ENCODE results near the gene TAMALIN.

Gene TAMALIN

GRCh38 chr12:52057638-52058576 is 51.2 kb downstream of the TAMALIN start:
- no peak for TF ChIP-seq CTCF (conservative IDR thresholded peaks at IDR 0.05)
- no peak overlapping the region for H3K27ac ChIP-seq

DNA sequence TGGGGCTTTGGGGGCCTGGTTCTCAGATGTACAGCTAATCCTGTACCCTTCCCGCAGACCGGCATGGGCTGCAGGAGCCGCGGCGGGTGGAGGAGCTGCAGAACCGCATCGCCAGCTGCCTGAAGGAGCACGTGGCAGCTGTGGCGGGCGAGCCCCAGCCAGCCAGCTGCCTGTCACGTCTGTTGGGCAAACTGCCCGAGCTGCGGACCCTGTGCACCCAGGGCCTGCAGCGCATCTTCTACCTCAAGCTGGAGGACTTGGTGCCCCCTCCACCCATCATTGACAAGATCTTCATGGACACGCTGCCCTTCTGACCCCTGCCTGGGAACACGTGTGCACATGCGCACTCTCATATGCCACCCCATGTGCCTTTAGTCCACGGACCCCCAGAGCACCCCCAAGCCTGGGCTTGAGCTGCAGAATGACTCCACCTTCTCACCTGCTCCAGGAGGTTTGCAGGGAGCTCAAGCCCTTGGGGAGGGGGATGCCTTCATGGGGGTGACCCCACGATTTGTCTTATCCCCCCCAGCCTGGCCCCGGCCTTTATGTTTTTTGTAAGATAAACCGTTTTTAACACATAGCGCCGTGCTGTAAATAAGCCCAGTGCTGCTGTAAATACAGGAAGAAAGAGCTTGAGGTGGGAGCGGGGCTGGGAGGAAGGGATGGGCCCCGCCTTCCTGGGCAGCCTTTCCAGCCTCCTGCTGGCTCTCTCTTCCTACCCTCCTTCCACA is 52.0 kb downstream of the TAMALIN start:
- H3K27ac ChIP-seq, result no peak overlapping the region
- TF ChIP-seq CTCF (conservative IDR thresholded peaks at IDR 0.05), result no peak

DNA sequence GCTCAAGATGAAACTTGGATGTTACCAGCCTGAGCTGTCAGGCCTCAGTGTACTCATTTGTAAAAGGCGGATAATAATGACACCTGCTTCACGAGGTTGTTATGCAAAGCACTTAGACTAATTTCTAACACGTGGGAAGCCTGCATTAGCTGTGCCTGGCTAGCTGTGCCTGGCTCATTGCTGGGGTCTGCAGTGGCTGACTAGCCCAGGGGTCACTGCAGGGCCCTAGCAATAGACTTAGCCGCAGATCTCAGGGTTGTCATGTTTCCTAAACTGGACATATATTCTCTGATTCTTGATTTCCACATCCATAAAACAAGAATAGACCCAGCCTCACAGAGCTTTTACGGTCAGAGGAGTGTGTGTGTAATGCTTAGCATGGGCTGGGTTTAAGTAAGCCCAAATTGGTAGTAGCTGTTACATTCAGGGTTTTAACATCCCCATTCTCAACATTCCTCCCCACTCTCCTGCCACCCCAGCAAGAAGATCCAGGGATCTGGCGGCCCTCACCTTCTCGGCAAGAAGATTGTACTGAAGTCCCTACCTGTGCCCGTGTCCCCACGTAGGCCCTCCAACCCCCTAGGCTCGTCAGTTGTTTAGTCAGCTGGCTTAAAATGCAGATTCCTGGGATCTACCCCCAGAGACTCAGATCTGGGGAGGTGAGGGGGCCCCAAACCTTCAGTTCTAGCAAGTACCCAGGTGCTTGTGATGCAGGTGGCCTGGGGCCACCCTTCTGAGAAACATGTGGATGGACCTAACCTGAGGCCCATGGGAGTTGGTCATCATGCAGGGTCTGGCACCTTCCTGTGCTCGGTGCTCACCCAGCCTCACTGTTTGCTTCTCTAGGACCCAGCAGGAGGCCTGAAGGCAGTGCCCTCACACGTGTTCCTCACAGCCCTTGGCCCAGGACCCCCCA is 53.1 kb downstream of the TAMALIN start:
- no peak for TF ChIP-seq CTCF (conservative IDR thresholded peaks at IDR 0.05)
- H3K27ac ChIP-seq, result no peak overlapping the region

- TF ChIP-seq CTCF (conservative IDR thresholded peaks at IDR 0.05), result no peak
These were observed 53.9 kb downstream of the TAMALIN start for GRCh38 chr12:52060498-52061177.

DNA sequence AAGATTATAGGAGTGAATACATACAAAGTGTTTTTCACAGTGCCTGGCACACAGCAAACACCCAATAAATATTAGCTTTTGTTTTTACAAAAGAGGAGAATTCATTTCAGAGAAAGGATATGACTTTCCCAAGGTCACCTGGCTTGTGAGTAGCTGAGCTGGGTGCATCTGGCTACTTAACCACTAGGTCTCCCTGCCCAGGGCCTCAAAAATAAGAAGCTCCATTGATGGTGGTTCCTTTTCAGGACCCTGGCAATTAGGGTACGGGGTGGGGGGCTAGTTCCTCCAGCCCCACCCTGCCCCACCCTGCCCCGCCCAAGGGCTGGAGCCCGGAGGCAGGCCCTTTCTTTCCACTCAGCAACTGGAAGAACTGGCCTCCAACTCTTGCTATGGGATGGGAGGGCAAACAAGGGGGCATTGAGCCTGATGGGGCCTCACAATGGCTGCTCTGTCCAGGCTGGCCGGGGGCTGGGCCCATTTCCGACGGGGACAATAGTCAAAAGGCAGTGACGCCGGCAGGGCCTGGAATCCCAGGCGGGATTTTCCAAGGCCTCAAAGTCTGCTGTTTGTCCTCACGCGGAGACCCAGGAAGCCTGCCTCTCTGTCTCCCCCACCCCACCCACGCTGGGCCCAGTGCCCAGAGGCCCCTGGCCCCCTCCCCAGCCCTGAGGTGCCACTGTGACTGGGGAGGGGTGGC is 54.9 kb downstream of the TAMALIN start:
- TF ChIP-seq CTCF (conservative IDR thresholded peaks at IDR 0.05), result no peak

More at GRCh38 chr12:52060498-52061177, 53.9 kb downstream of the TAMALIN start:
- H3K27ac ChIP-seq, result no peak overlapping the region

More for the DNA sequence above, 54.9 kb downstream of the TAMALIN start:
- no peak overlapping the region; the same call in 1 of the 2 replicates for H3K27ac ChIP-seq

Measured in VCaP (cell line).